Choroid plexus epithelial cell (primary cell): Measurements from ENCODE around the gene TIPARP.

ENCODE experiments used
- DNase-seq: peaks from one replicate; pipeline ENCODE4 v3.0.0-alpha.2; 2010; ENCODE audit warnings: low read depth
- H3K4me3 ChIP-seq: 2 replicates; pipeline ENCODE4 v1.5.1; 2011; ENCODE audit warnings: low read depth, mild to moderate bottlenecking, control low read depth, low read length, moderate library complexity
- CTCF ChIP-seq: conservative IDR thresholded peaks from 2 replicates; pipeline ENCODE4 v1.5.1; 2011; ENCODE audit warnings: low read depth, mild to moderate bottlenecking, control low read depth, inconsistent platforms, low read length, moderate library complexity

Gene TIPARP

DNA sequence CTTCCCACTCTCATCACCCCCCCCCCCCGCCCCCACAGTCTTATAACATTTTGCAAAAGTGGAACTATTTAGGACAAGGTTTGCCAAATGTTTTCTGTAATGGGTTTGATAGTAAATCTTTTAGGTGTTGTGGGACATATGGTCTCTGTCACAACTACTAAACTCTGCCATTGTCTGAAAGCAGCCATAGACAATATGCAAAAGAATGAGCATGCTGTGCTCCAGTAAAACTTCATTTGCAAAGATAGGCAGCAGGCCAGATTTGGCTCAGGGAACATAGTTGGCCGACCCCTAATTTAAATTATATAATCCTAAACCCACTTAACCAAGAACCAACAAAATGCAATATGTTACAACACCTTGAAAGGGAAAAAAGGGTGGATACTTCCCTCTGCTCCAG, 46.4 kb downstream of the TIPARP start:
- H3K4me3 ChIP-seq = no peak overlapping the region
- no peak for DNase-seq
- no peak for TF ChIP-seq CTCF

GRCh38 chr3:156721687-156722618, 47.6 kb downstream of the TIPARP start:
- no peak for DNase-seq
- no peak overlapping the region for H3K4me3 ChIP-seq
- no peak for TF ChIP-seq CTCF

DNA sequence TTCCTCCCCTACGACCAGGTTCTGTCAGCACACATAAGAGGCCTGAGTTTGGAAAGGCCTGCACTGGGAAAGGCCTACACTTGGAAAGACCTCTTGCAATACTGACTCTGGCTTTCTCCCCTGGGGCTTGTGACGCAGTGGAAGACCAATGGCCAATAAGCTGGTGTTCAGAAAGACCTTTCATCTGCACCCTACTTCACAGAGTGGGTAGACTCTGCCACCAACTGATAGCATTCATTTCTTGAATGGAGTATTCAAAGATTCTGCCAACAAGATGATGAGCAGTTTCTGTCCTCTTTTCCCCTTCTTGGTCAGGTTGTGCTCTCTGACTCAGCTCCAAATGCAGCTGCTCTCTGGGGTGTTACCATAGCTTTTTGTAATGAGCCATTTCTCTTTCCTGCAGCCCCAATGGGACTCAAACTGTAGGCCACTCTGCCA, 48.8 kb downstream of the TIPARP start:
- H3K4me3 ChIP-seq = no peak overlapping the region
- no peak for DNase-seq
- TF ChIP-seq CTCF = no peak

DNA sequence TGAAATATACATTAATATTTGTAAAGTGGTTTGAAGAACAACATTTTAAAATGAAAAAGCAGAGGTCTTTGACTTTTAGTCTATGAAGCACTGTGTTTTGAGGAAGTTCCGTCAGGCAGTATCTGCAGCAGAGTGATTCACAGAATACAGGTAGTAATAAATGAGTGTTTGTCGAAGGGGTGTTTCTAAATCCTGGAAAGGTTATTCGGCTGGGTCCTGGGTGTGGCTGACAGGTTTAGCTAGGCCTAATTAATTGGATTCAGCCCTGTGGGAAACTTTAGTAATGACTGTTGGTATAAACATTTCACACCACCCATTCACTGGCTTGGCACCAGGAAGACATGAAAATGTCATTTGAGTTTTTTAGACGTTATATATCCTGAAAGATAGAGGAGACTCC, 51.3 kb downstream of the TIPARP start:
- no peak overlapping the region for H3K4me3 ChIP-seq
- TF ChIP-seq CTCF = no peak

DNA sequence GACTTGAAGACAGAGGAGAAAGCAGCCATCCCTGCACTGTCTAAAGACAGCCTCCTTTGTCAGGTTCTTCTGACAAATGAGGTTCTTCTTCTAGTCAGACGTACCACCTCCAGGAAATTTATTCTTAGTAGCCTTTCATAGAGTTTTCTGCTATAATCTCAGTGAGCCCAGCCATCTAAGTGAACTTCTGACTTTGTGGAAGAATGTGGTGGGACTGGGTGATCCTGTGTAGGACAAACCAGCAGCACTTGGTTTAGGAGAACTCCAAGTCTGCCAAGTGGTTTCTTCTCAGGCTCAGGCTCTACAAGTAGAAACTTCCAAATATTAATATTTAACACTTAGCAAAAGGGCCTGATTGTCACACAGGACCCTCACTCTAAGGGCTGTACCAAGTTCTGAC, 52.1 kb downstream of the TIPARP start:
- no peak for DNase-seq
- TF ChIP-seq CTCF = no peak
- H3K4me3 ChIP-seq = no peak overlapping the region

More for the DNA sequence above, 51.3 kb downstream of the TIPARP start:
- no peak for DNase-seq

DNA sequence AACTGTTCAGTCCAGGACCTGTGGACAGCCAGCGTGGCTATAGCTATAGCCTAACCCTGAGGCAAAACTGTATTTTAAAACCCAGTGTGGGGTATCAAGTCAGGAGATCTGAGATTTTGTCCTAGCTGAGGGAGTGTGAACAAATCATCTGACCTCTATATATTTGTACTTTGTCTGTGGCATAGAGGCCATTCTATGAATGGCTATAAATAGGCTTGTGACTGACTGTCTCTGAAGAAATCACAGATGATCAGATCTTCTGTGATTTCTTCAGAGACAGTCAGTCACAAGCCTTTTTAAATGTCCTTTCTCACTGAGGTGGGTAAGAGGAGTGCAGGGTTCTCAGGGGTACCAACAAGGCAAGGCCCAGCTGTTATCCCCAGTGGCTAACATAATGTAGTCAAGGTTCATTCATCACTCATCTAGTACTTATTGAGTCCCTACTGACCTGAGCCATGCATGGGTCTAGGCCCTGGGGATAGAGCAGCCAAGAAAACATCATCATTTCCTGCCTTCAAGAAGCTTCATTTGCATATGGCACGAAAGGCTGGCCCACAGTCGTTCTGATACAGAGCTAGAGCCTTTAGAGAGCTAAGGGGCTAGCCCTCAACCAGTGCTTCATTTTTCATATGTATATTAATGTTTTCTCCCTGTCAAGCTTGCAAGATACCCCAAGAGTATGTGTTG, 53.3 kb downstream of the TIPARP start:
- no peak for TF ChIP-seq CTCF
- H3K4me3 ChIP-seq = no peak overlapping the region
- no peak for DNase-seq
